ENCODE measurements around the gene RFX2.

The RFX2 gene

GRCh38 chr19:6092329-6093286 lies 17.7 kb downstream of the RFX2 start:
- ChIA-PET CTCF (interaction anchor here (0.7 to 1.4 kb wide), 4 partner anchors 9 to 34 kb away, joined by 3 to 4 read pairs (median 3); no protein-coding TSS in a partner anchor), POLR2A (no interaction called here)
- Histone ChIP-seq H3K27me3 (replicated peaks in 2 of 5; ENCODE audit: control insufficient read depth in 4 of 5, insufficient read depth in 5 of 5, low read length in 4 of 5) (peaks cover 0 to 5% (median 0%) of the 10 kb centered on the region in 5 experiments), H3K9me3 (ENCODE audit: control extremely low read depth in 1 of 5, control insufficient read depth in 4 of 5, insufficient read depth in 2 of 5, low read depth in 1 of 5, low read length in 4 of 5) (no peaks in the 10 kb centered on the region), H3K36me3 (ENCODE audit: control insufficient read depth in 4 of 4, insufficient read depth in 4 of 4, low read length in 3 of 4) (peaks cover 0 to 7% (median 1%) of the 10 kb centered on the region in 4 experiments), H3K4me1 (ENCODE audit: control extremely low read depth in 1 of 4, control insufficient read depth in 4 of 4, insufficient read depth in 4 of 4, low read length in 3 of 4) (peaks cover 2 to 45% (median 13%) of the 10 kb centered on the region in 4 experiments), H3K4me3 (ENCODE audit: control insufficient read depth in 1 of 7, extremely low read depth in 1 of 7, insufficient read depth in 4 of 7, low read depth in 2 of 7, low read length in 6 of 7) (no peak overlapping the region), H3K27ac (ENCODE audit: insufficient read depth in 1 of 2, low read depth in 1 of 2, low read length in 2 of 2, poor library complexity in 1 of 2, severe bottlenecking in 2 of 2) (peak overlapping the region in 1 of 2 experiments; percentile 22)
- peak in 2 of 3 donors; percentile 58 to 71 for DNase-seq
- 63% methylated on average over 40 of the region's 40 CpGs for WGBS (ENCODE audit: insufficient coverage)

DNA sequence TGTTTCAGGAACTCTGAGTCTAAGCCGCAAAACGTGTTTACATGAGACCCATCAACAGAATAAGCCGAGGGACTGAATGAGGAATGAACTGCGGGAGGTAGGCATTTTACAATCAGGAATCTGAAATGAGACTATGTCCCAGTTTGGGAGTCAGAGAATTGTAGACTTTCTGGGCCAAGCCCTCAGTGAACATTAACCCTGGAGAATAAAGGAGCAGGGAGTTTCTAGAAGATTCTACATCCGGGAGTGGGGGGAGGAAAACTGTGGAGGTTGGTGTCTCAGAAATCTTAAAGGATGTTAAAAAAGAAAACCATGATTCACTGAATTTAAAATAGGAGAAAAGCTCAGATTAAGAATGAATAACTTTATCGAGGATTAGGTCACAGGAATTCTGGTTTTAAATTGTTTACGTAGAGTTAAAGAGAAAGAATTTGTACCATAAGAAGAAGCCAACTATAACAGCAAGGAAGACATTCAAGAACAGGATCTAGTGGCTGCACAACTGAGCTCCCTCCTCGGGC lies 18.5 kb downstream of the RFX2 start:
- no peak for DNase-seq
- ChIA-PET POLR2A (no interaction called here), CTCF (interaction anchor here (0.7 to 1.4 kb wide), 2 partner anchors 16 to 24 kb away, joined by 3 to 4 read pairs; no protein-coding TSS in a partner anchor)
- H3K27ac ChIP-seq (ENCODE audit: insufficient read depth in 1 of 2, low read depth in 1 of 2, low read length in 2 of 2, poor library complexity in 1 of 2, severe bottlenecking in 2 of 2), result peak overlapping the region in 1 of 2 experiments; percentile 22
- peaks cover 5 to 47% (median 21%) of the 10 kb centered on the region in 4 experiments for H3K4me1 ChIP-seq (ENCODE audit: control extremely low read depth in 1 of 4, control insufficient read depth in 4 of 4, insufficient read depth in 4 of 4, low read length in 3 of 4)
- no peaks in the 10 kb centered on the region for H3K9me3 ChIP-seq (ENCODE audit: control extremely low read depth in 1 of 5, control insufficient read depth in 4 of 5, insufficient read depth in 2 of 5, low read depth in 1 of 5, low read length in 4 of 5)
- H3K4me3 ChIP-seq (ENCODE audit: control insufficient read depth in 1 of 7, extremely low read depth in 1 of 7, insufficient read depth in 4 of 7, low read depth in 2 of 7, low read length in 6 of 7), result no peak overlapping the region
- peaks cover 0 to 7% (median 1%) of the 10 kb centered on the region in 4 experiments for H3K36me3 ChIP-seq (ENCODE audit: control insufficient read depth in 4 of 4, insufficient read depth in 4 of 4, low read length in 3 of 4)
- H3K27me3 ChIP-seq (replicated peaks in 2 of 5; ENCODE audit: control insufficient read depth in 4 of 5, insufficient read depth in 5 of 5, low read length in 4 of 5), result peaks cover 0 to 5% (median 0%) of the 10 kb centered on the region in 5 experiments
- 83% methylated on average over 7 of the region's 8 CpGs for WGBS (ENCODE audit: insufficient coverage)

GRCh38 chr19:6090634-6091033 lies 19.7 kb downstream of the RFX2 start:
- peaks cover 8 to 54% (median 27%) of the 10 kb centered on the region in 4 experiments for H3K4me1 ChIP-seq (ENCODE audit: control extremely low read depth in 1 of 4, control insufficient read depth in 4 of 4, insufficient read depth in 4 of 4, low read length in 3 of 4)
- 100% methylated on average over 1 of the region's 3 CpGs for WGBS (ENCODE audit: insufficient coverage)
- peaks cover 0 to 5% (median 0%) of the 10 kb centered on the region in 5 experiments for H3K27me3 ChIP-seq (replicated peaks in 2 of 5; ENCODE audit: control insufficient read depth in 4 of 5, insufficient read depth in 5 of 5, low read length in 4 of 5)
- DNase-seq, result no peak
- H3K4me3 ChIP-seq (ENCODE audit: control insufficient read depth in 1 of 7, extremely low read depth in 1 of 7, insufficient read depth in 4 of 7, low read depth in 2 of 7, low read length in 6 of 7), result no peak overlapping the region
- no peak overlapping the region for H3K27ac ChIP-seq (ENCODE audit: insufficient read depth in 1 of 2, low read depth in 1 of 2, low read length in 2 of 2, poor library complexity in 1 of 2, severe bottlenecking in 2 of 2)
- H3K36me3 ChIP-seq (ENCODE audit: control insufficient read depth in 4 of 4, insufficient read depth in 4 of 4, low read length in 3 of 4), result peaks cover 0 to 7% (median 1%) of the 10 kb centered on the region in 4 experiments
- ChIA-PET POLR2A (no interaction called here), CTCF (interaction anchor here (2.2 to 2.5 kb wide), 2 partner anchors 9 to 43 kb away, joined by 7 to 13 read pairs; no protein-coding TSS in a partner anchor)
- H3K9me3 ChIP-seq (ENCODE audit: control extremely low read depth in 1 of 5, control insufficient read depth in 4 of 5, insufficient read depth in 2 of 5, low read depth in 1 of 5, low read length in 4 of 5), result no peaks in the 10 kb centered on the region

DNA sequence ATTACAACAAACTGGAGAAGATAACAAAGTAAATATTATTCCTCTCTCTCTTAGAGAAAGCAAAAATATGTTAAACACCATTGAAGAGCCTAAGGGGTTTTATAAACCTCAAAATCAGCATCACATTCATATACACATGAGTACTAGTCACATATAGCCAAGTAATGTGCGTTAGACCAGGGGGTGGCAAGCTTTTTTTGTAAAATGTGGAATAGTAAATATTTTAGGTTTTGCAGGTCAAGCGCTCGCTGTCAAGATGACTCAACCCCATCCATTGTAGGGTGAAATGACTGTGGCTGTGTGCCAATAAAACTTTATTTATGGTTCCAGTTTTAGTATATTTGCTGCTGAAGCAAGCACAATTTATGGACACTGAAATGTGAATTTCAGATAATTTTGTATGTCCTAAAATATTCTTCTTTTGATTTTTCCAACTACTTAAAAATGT lies 21.7 kb downstream of the RFX2 start:
- H3K27me3 ChIP-seq (replicated peaks in 2 of 5; ENCODE audit: control insufficient read depth in 4 of 5, insufficient read depth in 5 of 5, low read length in 4 of 5), result peaks cover 0 to 5% (median 0%) of the 10 kb centered on the region in 5 experiments
- DNase-seq, result no peak
- H3K4me1 ChIP-seq (ENCODE audit: control extremely low read depth in 1 of 4, control insufficient read depth in 4 of 4, insufficient read depth in 4 of 4, low read length in 3 of 4), result peaks cover 8 to 50% (median 27%) of the 10 kb centered on the region in 4 experiments
- H3K4me3 ChIP-seq (ENCODE audit: control insufficient read depth in 1 of 7, extremely low read depth in 1 of 7, insufficient read depth in 4 of 7, low read depth in 2 of 7, low read length in 6 of 7), result no peak overlapping the region
- WGBS (ENCODE audit: insufficient coverage), result 100% methylated on average over 2 of the region's 3 CpGs
- CTCF ChIA-PET, result interaction anchor here (2.2 to 2.5 kb wide), 2 partner anchors 11 to 41 kb away, joined by 7 to 13 read pairs; no protein-coding TSS in a partner anchor
- peak overlapping the region in 1 of 2 experiments; percentile 70 for H3K27ac ChIP-seq (ENCODE audit: insufficient read depth in 1 of 2, low read depth in 1 of 2, low read length in 2 of 2, poor library complexity in 1 of 2, severe bottlenecking in 2 of 2)
- H3K36me3 ChIP-seq (ENCODE audit: control insufficient read depth in 4 of 4, insufficient read depth in 4 of 4, low read length in 3 of 4), result peaks cover 0 to 7% (median 2%) of the 10 kb centered on the region in 4 experiments
- POLR2A ChIA-PET, result interaction anchor here (0.8 kb wide), 1 partner anchor 23 kb away, joined by 4 read pairs; no protein-coding TSS in a partner anchor
- no peaks in the 10 kb centered on the region for H3K9me3 ChIP-seq (ENCODE audit: control extremely low read depth in 1 of 5, control insufficient read depth in 4 of 5, insufficient read depth in 2 of 5, low read depth in 1 of 5, low read length in 4 of 5)

DNA sequence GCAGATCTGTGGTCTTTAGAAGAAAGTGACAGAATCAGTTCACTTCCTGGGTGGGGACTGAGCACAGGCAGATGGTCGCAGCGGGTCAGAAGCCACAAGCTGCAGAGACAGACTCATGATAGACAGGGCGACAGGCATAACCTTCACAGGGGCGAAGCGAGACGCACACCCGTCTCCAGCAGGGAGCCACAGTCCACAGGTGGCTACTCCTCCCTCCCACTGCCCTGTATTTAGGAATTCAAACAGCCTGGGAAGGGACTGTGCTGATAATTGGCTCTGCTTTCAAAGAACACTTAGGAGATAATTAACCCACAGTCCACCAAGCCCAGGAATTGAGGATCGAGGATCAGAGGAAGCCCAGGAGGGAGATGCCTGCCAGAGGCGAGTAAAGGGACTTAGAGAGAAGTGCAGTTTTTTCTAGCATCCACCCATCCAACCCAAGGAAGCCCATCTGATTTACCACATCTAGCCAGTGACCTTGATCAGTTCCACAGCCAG lies 23.2 kb downstream of the RFX2 start:
- Histone ChIP-seq H3K9me3 (ENCODE audit: control extremely low read depth in 1 of 5, control insufficient read depth in 4 of 5, insufficient read depth in 2 of 5, low read depth in 1 of 5, low read length in 4 of 5) (no peaks in the 10 kb centered on the region), H3K4me1 (ENCODE audit: control extremely low read depth in 1 of 4, control insufficient read depth in 4 of 4, insufficient read depth in 4 of 4, low read length in 3 of 4) (peaks cover 8 to 38% (median 23%) of the 10 kb centered on the region in 4 experiments), H3K4me3 (ENCODE audit: control insufficient read depth in 1 of 7, extremely low read depth in 1 of 7, insufficient read depth in 4 of 7, low read depth in 2 of 7, low read length in 6 of 7) (peak overlapping the region in 4 of 7 experiments; percentile 3 to 42 (median 10)), H3K27me3 (replicated peaks in 2 of 5; ENCODE audit: control insufficient read depth in 4 of 5, insufficient read depth in 5 of 5, low read length in 4 of 5) (peaks cover 0 to 5% (median 0%) of the 10 kb centered on the region in 5 experiments), H3K36me3 (ENCODE audit: control insufficient read depth in 4 of 4, insufficient read depth in 4 of 4, low read length in 3 of 4) (peaks cover 0 to 7% (median 2%) of the 10 kb centered on the region in 4 experiments), H3K27ac (ENCODE audit: insufficient read depth in 1 of 2, low read depth in 1 of 2, low read length in 2 of 2, poor library complexity in 1 of 2, severe bottlenecking in 2 of 2) (peak overlapping the region in 1 of 2 experiments; percentile 70)
- CTCF ChIA-PET, result interaction anchor here (0.9 to 1.2 kb wide), 4 partner anchors 12 to 25 kb away, joined by 3 to 5 read pairs (median 5); no protein-coding TSS in a partner anchor
- no peak for DNase-seq
- POLR2A ChIA-PET, result interaction anchor here (0.8 kb wide), 1 partner anchor 10 kb away, joined by 3 read pairs; no protein-coding TSS in a partner anchor
- WGBS (ENCODE audit: insufficient coverage), result 0% methylated on average over 2 of the region's 9 CpGs

- ChIA-PET POLR2A (no interaction called here), CTCF (interaction anchor here (1.2 kb wide), 1 partner anchor 11 kb away, joined by 5 read pairs; no protein-coding TSS in a partner anchor)
- no peak overlapping the region for H3K4me3 ChIP-seq (ENCODE audit: control insufficient read depth in 1 of 7, extremely low read depth in 1 of 7, insufficient read depth in 4 of 7, low read depth in 2 of 7, low read length in 6 of 7)
- peaks cover 0 to 7% (median 2%) of the 10 kb centered on the region in 4 experiments for H3K36me3 ChIP-seq (ENCODE audit: control insufficient read depth in 4 of 4, insufficient read depth in 4 of 4, low read length in 3 of 4)
- no peaks in the 10 kb centered on the region for H3K27me3 ChIP-seq (replicated peaks in 2 of 5; ENCODE audit: control insufficient read depth in 4 of 5, insufficient read depth in 5 of 5, low read length in 4 of 5)
- peaks cover 8 to 36% (median 22%) of the 10 kb centered on the region in 4 experiments for H3K4me1 ChIP-seq (ENCODE audit: control extremely low read depth in 1 of 4, control insufficient read depth in 4 of 4, insufficient read depth in 4 of 4, low read length in 3 of 4)
- no peak for DNase-seq
- H3K27ac ChIP-seq (ENCODE audit: insufficient read depth in 1 of 2, low read depth in 1 of 2, low read length in 2 of 2, poor library complexity in 1 of 2, severe bottlenecking in 2 of 2), result no peak overlapping the region
- 91% methylated on average over 11 of the region's 12 CpGs for WGBS (ENCODE audit: insufficient coverage)
- no peaks in the 10 kb centered on the region for H3K9me3 ChIP-seq (ENCODE audit: control extremely low read depth in 1 of 5, control insufficient read depth in 4 of 5, insufficient read depth in 2 of 5, low read depth in 1 of 5, low read length in 4 of 5)
Measured at GRCh38 chr19:6086068-6086788, 24.1 kb downstream of the RFX2 start.
